ENCODE data around the gene TSEN34. TPM values are rescaled to one million over a fixed set of nuclear protein-coding genes. Genes with fewer than 3 reads are reported as not detected.

The TSEN34 gene
- total RNA-seq (2022) (52.2 and 53.0 TPM in 2 replicates), Bru-seq, nascent RNA (percentile 65 among the genes with signal in this experiment), BruChase-seq, experiment 1, labeled RNA remaining after a 6-hour chase (percentile 90 among the genes with signal in this experiment), BruChase-seq, experiment 2, labeled RNA remaining after a 2-hour chase (percentile 83 among the genes with signal in this experiment)
- long read RNA-seq, transcript TSEN34-203 (4 exons, 1,349 nt) = major isoform, 145 of 239 reads
- long read RNA-seq, transcript TSEN34-201 (5 exons, 2,294 nt) = minor isoform, 39 of 239 reads
- long read RNA-seq, partial matches to known transcripts = 25 of 239 reads
- long read RNA-seq, other reads (novel, unspliced or antisense) = 24 of 239 reads

DNA sequence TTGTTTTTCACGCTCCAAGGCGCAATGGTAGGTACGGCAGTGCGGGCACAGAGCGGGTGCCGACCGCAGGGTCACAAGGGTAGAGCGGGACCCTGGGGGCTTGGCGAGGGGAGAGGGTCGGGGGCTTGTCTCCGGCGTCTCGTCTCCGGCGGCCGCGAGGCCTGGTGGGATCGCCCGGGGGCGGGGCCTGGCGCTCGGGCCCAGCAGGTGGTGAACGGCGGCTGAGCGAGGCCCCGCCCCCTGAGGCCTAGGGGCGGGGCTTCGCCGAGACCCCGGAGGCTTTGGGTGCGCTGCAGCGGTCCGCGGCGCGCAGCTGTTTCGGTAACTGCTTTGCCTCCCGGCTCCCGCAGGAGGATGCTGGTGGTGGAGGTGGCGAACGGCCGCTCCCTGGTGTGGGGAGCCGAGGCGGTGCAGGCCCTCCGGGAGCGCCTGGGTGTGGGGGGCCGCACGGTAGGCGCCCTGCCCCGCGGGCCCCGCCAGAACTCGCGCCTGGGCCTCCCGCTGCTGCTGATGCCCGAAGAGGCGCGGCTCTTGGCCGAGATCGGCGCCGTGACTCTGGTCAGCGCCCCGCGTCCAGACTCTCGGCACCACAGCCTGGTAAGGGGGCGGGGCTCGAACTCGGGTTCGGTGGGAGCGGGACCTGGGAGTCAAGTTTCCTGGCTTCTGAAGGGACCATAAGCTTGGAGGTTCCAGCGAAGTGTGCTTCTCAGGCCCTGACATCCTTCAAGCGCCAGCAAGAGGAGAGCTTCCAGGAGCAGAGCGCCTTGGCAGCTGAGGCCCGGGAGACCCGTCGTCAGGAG lies at the start of gene TSEN34:
Gene TSEN34 (plus strand): TSS at position 298 of the 800 bp plus-strand sequence. CDS start 57 bp downstream, at position 355.
- H3K4me1 Mint-ChIP-seq (ENCODE audit: low read depth, unreplicated experiment) = peaks cover 27% of the 10 kb centered on the region
- H3K4me3 Mint-ChIP-seq (ENCODE audit: low read depth, unreplicated experiment) = peak within 1 kb of the TSS; percentile 82
- intact Hi-C loops (cut with micrococcal nuclease; ENCODE audit: unreplicated experiment) = loop anchor here (1.0 kb wide), 1 partner anchor 9 kb away; the partner anchor contains the start of gene RPS9
- TF ChIP-seq, protein P1, sequence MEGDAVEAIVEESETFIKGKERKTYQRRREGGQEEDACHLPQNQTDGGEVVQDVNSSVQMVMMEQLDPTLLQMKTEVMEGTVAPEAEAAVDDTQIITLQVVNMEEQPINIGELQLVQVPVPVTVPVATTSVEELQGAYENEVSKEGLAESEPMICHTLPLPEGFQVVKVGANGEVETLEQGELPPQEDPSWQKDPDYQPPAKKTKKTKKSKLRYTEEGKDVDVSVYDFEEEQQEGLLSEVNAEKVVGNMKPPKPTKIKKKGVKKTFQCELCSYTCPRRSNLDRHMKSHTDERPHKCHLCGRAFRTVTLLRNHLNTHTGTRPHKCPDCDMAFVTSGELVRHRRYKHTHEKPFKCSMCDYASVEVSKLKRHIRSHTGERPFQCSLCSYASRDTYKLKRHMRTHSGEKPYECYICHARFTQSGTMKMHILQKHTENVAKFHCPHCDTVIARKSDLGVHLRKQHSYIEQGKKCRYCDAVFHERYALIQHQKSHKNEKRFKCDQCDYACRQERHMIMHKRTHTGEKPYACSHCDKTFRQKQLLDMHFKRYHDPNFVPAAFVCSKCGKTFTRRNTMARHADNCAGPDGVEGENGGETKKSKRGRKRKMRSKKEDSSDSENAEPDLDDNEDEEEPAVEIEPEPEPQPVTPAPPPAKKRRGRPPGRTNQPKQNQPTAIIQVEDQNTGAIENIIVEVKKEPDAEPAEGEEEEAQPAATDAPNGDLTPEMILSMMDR (IDR thresholded peaks at IDR 0.05; ENCODE audit: unreplicated experiment) = no peak
- no TSS peak for BruUV-seq (replicated peaks)
- peaks cover 92% of the 10 kb centered on the region for H3K36me3 Mint-ChIP-seq (ENCODE audit: insufficient read depth, unreplicated experiment)
- peak; percentile 94 for DNase-seq
- H3K27me3 Mint-ChIP-seq (ENCODE audit: unreplicated experiment) = no peaks in the 10 kb centered on the region
- H3K27ac Mint-ChIP-seq (ENCODE audit: unreplicated experiment) = peak within 1 kb of the TSS; percentile 93
- CTCF ChIA-PET = interaction anchor here (0.6 to 3.7 kb wide), 6 partner anchors 14 to 398 kb away, joined by 3 to 35 read pairs (median 4); partner anchors contain the start of gene TMC4
- no peaks in the 10 kb centered on the region for H3K9me3 Mint-ChIP-seq (ENCODE audit: low read depth, unreplicated experiment)

DNA sequence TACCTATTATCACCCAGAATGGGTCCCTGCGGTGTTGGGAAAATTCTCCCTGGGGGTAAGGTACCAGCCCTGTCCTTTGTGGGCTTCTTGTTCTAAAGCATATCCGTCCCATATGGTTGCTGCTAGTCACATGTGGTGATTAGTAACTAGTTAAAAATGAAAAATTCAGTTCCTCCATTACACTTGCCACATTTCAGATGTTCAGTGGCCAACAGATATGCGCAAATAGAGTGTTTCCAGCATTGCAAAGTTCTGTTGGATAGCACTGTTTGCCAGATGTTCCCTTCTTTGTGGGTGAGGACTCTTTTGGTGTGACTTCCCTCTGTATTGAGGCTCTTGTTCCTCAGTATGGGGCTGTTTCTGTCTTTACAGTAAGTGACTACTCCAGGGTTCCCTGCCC lies 49.8 kb upstream of the TSEN34 start:
- intact Hi-C loops (cut with micrococcal nuclease; ENCODE audit: unreplicated experiment) = no loop called here
- no peak for DNase-seq
- Mint-ChIP-seq H3K27ac (ENCODE audit: unreplicated experiment) (no peak overlapping the region), H3K4me3 (ENCODE audit: low read depth, unreplicated experiment) (no peak overlapping the region), H3K27me3 (ENCODE audit: unreplicated experiment) (no peaks in the 10 kb centered on the region), H3K36me3 (ENCODE audit: insufficient read depth, unreplicated experiment) (peaks cover 90% of the 10 kb centered on the region), H3K4me1 (ENCODE audit: low read depth, unreplicated experiment) (peaks cover 44% of the 10 kb centered on the region), H3K9me3 (ENCODE audit: low read depth, unreplicated experiment) (no peaks in the 10 kb centered on the region)
- TF ChIP-seq, protein P1 (IDR thresholded peaks at IDR 0.05; ENCODE audit: unreplicated experiment) = no peak
- no TSS peak for BruUV-seq (replicated peaks)
- CTCF ChIA-PET = no interaction called here

DNA sequence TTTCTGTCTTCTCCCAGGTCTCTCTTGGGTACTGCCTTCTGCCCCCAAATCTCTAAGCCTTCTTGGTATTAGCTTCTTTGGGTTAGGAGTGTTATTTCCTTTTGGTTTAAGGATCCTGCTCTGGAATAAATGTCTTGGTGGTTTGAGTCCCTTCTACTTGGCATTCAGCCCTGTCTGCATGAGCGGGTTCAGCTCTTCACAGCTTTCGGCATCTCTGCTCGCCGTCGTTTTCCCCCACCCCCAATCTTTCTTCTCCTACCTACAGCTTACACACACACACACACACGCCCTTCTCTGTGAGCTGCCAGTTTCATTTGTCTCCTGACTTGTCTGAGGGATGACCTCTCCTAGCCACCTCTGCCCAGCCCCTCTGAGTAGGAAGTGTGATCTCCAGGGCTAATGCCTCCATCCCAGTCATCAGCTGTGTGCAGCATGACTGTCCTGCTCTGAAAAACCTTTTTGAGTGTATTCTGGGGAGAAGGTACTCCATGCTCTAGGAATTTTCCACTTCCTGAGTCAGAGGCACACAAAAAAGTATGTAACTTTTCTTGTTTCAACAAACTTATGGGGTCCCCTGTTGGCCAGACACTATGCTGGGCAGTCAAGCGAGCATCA lies 48.8 kb upstream of the TSEN34 start:
- peaks cover 44% of the 10 kb centered on the region for H3K4me1 Mint-ChIP-seq (ENCODE audit: low read depth, unreplicated experiment)
- no peak overlapping the region for H3K4me3 Mint-ChIP-seq (ENCODE audit: low read depth, unreplicated experiment)
- intact Hi-C loops (cut with micrococcal nuclease; ENCODE audit: unreplicated experiment) = no loop called here
- BruUV-seq (replicated peaks) = no TSS peak
- no peaks in the 10 kb centered on the region for H3K27me3 Mint-ChIP-seq (ENCODE audit: unreplicated experiment)
- TF ChIP-seq, protein P1 (IDR thresholded peaks at IDR 0.05; ENCODE audit: unreplicated experiment) = no peak
- DNase-seq = no peak
- H3K9me3 Mint-ChIP-seq (ENCODE audit: low read depth, unreplicated experiment) = no peaks in the 10 kb centered on the region
- H3K27ac Mint-ChIP-seq (ENCODE audit: unreplicated experiment) = no peak overlapping the region
- CTCF ChIA-PET = no interaction called here
- H3K36me3 Mint-ChIP-seq (ENCODE audit: insufficient read depth, unreplicated experiment) = peaks cover 90% of the 10 kb centered on the region

DNA sequence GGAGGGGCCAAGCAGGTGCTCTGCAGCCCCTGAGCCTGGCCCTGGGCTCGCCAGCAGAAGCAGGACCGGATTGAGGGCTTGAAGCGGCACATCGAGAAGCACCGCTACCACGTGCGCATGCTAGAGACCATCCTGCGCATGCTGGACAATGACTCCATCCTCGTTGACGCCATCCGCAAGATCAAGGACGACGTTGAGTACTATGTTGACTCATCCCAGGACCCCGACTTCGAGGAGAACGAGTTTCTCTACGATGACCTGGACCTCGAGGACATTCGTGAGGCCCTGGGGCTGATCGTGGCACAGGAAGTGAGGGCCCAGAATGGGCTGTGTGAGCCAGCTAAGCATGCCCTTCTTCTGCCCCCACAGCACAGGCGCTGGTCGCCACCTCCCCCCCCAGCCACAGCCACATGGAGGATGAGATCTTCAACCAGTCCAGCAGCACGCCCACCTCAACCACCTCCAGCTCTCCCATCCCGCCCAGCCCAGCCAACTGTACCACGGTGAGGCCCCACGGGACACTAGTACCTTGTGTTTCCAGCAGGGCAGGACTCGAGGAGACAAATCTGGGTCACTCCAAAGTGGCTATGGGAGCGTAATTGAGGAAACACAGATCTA lies 45.5 kb upstream of the TSEN34 start:
- CTCF ChIA-PET = no interaction called here
- Mint-ChIP-seq H3K27me3 (ENCODE audit: unreplicated experiment) (no peaks in the 10 kb centered on the region), H3K4me1 (ENCODE audit: low read depth, unreplicated experiment) (peaks cover 23% of the 10 kb centered on the region), H3K4me3 (ENCODE audit: low read depth, unreplicated experiment) (no peak overlapping the region), H3K36me3 (ENCODE audit: insufficient read depth, unreplicated experiment) (peaks cover 82% of the 10 kb centered on the region), H3K27ac (ENCODE audit: unreplicated experiment) (no peak overlapping the region), H3K9me3 (ENCODE audit: low read depth, unreplicated experiment) (no peaks in the 10 kb centered on the region)
- no peak for DNase-seq
- BruUV-seq (replicated peaks) = no TSS peak
- TF ChIP-seq, protein P1 (IDR thresholded peaks at IDR 0.05; ENCODE audit: unreplicated experiment) = no peak
- intact Hi-C loops (cut with micrococcal nuclease; ENCODE audit: unreplicated experiment) = no loop called here
